NCI-H748 (cell line): ENCODE results near the gene HEPHL1.
"Not testable (repeated sequence)": the region's sequence is repeated elsewhere in the genome, so short reads cannot be mapped to it uniquely, and the experiment has no call there.

ENCODE experiments used
- DNase-seq: peaks from one replicate; lab custom pipeline; 2025; ENCODE audit not compliant: unreplicated experiment; lab: John Stamatoyannopoulos, UW

Gene HEPHL1

DNA sequence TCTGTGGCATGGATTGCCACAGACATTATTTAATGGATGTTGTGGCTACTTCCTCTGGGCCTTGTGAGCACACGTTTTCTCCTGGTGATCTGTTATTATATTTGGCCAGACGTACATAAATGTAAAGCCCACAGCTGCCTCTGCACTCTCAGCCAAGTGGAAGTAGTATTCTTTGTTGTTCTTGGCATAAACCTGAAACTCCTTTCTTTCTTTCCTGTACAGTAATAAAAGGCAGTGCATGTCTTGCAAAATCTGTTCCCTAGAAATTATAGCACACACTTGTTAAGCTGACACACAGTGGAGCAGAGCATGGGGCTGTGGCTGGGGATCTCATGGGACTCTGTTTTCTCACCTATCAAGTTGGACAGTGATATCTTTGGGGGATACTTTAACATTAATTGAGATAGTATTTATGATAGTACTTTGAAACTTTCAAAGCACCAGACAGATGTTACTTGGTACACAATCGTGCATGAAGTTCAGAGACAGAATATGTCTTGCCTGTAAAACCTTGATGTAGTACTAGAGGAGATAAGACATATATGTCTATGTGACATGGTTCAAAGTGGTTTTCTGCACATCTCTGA, 128.4 kb downstream of the HEPHL1 start:
- DNase-seq, result no peak

DNA sequence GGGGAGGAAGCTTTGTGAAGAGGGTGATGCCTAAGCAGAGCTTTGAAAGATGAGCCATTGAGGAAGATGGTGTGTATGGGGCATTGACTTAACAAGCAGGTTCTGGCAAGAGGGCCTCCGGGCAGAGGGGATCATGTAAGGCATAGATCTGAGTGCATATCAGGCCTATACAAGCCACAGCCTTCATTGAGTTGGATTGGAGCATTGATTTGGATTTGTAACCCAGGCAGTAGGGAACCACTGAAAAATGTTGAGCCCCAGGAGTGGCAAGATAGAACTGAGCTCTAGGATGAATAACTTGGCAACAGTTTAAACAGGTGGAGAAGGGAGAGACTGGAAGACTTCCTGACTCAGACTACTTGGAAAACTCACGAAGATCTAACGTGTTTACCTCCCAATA, 128.9 kb downstream of the HEPHL1 start:
- no peak for DNase-seq

DNA sequence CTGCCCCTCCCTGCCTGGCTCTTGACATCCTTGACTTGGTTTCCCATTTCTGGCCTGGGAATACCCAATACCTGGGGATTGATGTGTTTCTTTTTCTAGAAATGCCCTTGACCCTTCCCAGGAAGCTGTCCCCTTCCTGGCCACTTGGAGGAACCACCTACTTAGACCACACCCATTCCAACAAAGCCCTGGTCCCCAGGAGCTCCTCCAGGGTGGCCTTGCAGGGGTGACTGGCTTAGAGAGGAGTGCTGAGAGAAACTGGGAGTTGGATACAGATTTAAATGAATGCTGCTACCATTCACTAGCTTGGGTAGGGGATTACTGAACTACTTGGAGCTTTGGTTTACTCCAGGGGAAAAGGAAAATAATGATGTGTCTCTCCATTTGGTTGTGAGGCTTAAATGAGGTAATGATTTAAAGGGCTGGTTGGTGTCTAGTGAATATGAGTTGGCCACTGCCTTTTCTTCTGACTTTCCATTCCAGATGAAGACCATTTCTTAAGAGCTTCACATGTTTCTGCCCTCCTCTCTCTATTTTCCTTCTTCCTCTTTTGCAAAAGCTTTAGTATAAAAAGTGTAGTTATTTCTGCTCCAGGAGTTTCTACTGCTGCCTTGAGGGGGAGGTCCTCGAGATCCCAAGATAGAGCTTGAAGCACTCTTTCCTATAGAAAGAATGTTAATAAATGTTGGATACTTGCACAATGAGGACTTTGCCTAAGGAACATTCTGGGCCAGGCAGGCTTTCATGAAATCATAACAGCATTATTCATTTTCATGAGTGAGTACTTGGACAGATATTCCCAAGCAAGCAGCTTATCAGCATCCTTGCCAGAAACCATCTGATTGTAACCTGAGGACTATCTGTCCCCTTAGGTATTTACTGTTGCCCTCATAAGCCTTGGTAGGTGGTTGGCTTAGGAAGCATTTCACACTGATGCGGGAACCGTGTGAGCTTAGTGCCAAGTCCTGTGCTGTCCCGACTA, 129.8 kb downstream of the HEPHL1 start:
- DNase-seq, result no peak

DNA sequence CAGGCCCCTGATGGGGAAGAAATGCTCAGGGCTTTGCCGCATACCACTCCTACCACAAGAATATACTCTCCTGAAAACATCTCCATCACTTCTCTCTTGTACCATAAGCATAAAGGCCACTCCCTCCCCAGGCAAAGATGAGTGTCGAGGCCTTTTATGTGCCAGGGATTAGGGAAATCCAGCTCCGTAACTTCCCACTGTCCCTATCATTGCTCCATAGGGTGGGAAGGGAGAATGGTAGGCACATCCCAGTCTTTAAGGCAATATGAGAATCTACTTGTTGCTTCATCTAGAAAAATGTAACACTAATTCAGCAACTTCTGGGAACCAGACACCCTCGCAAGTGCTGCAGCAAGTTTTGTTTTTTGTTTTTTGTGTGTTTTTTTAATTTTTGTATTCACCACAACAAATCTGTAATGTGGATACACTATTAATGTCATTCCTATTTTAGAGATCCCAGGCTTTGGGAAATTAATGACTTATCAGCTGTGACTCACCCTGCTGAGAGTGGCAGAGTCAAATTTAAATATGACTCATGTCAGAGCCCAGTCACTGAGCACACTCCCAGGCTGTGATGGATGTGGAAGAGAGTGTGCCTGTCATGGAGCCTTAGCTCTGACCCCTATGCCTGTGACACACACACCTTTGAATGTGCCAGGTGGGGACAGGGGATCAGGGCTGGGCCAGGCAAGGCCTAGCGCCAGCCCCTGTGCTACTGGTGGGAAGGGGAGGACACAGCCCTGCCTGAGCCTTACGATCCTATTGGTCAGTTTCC, 130.9 kb downstream of the HEPHL1 start:
- DNase-seq, result no peak

DNA sequence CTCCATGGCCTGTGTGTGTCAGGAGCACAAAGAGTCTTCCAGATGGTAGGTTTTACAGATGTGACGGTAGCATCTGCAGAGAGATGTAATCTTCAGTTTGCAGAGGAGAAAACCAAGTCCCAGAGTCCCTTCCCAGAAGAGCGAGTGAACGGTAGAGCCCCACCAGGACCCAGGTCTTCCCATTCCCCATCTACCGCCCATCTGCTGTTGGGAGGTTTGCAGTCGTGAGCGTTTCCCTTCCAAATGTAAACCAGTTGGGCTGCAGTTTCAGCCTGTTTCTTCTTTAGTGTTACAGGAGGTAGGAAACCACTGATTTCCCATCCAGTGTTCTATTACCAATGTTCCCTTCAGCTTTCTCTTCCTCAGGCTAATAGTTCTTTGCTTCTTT, 131.5 kb downstream of the HEPHL1 start:
- DNase-seq, result no peak

DNA sequence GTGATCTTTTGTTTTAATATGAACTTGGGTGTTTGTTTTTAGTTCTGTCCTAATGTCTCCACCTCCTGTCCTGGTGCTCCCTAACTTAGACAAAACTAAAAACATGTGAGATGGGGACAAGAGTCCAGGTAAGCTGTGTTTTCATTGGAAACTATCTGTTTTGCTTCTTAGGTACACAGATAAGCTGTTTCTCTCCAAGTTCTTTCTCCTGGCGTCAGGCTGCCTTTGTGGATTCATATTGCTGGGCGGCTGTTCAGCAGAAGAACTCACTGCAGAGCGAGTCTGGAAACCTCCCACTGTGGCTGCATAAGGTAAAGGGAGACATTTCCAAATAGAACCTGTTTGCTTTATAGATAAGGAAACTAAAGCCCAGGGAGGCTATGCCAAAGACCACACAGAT, 132.2 kb downstream of the HEPHL1 start:
- DNase-seq, result no peak

DNA sequence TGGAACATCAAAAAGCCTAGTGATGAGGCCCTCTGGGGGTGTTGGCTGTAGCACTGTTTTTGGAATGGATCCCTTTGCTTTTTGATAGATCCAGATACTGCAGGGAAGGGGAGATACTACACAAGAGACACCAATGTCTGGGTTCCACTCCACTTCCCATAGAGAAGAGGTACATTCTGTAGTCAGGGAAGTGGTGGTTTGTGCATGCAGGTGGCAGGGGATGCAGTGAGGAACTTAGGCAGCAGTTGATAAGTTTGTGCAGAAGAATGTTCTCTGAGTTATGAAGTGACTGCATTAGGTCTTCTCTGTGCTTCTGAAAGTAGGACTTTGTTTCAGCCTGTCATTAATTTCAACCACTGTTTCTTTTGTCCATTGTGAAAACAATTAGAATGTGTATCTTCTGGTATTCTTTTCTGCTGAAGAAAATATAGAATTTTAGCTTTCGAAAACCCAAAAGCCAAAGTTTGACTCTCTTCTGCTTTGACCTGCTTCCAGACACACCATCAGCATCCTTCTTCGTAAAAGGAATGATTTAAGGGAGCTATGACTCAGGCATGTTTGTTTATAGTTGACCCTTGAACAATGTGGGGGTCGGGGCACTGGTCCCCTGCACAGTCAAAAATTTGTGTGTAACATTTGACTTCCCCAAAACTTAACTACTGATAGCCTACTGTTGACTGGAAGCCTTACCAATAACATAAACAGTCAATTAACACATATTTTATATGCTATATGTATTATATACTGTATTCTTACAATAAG, 133.1 kb downstream of the HEPHL1 start:
- DNase-seq, result no peak

DNA sequence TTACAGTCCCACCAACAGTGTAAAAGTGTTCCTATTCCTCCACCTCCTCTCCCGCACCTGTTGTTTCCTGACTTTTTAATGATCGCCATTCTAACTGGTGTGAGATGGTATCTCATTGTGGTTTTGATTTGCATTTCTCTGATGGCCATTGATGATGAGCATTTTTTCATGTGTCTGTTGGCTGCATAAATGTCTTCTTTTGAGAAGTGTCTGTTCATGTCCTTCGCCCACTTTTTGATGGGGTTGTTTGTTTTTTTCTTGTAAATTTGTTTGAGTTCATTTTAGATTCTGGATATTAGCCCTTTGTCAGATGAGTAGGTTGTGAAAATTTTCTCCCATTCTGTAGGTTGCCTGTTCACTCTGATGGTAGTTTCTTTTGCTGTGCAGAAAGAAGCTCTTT, 136.2 kb downstream of the HEPHL1 start:
- not testable (repeated sequence) for DNase-seq
